Activated naive CD4-positive, alpha-beta T cell treated with anti-CD3 and anti-CD28 coated beads, Interleukin-2, amount 50 U/mL, for 24 hours (primary cell): ENCODE measurements around the gene ABCF2.
A peak's percentile ranks its signal among the peaks of the same experiment; 100 is the strongest.

ENCODE experiments used
- H3K27ac Mint-ChIP-seq: one replicate; pipeline ENCODE4 v1.8.0; 2021; ENCODE audit warnings: mild to moderate bottlenecking, mixed read lengths
- H3K27me3 Mint-ChIP-seq: one replicate; pipeline ENCODE4 v1.8.0; 2021; ENCODE audit warnings: mixed read lengths
- H3K36me3 Mint-ChIP-seq: one replicate; pipeline ENCODE4 v1.8.0; 2021; ENCODE audit warnings: mixed read lengths
- H3K4me1 Mint-ChIP-seq: one replicate; pipeline ENCODE4 v1.8.0; 2021; ENCODE audit warnings: mixed read lengths
- H3K4me3 Mint-ChIP-seq: one replicate; pipeline ENCODE4 v1.8.0; 2021; ENCODE audit warnings: mild to moderate bottlenecking, mixed read lengths
- H3K9me3 Mint-ChIP-seq: one replicate; pipeline ENCODE4 v1.8.0; 2021; ENCODE audit warnings: mixed read lengths

The ABCF2 gene

GRCh38 chr7:151257990-151258389, 31.0 kb upstream of the ABCF2 start:
- no peak overlapping the region for H3K27ac Mint-ChIP-seq
- H3K9me3 Mint-ChIP-seq = no peaks in the 10 kb centered on the region
- no peak overlapping the region for H3K4me3 Mint-ChIP-seq

GRCh38 chr7:151256410-151257045, 29.5 kb upstream of the ABCF2 start:
- Mint-ChIP-seq H3K4me1 (peaks cover 4% of the 10 kb centered on the region), H3K27ac (peak overlapping the region; percentile 14), H3K4me3 (no peak overlapping the region), H3K36me3 (no peaks in the 10 kb centered on the region), H3K9me3 (no peaks in the 10 kb centered on the region), H3K27me3 (peaks cover 19% of the 10 kb centered on the region)

More at GRCh38 chr7:151257990-151258389, 31.0 kb upstream of the ABCF2 start:
- H3K27me3 Mint-ChIP-seq = peaks cover 12% of the 10 kb centered on the region
- no peaks in the 10 kb centered on the region for H3K36me3 Mint-ChIP-seq
- H3K4me1 Mint-ChIP-seq = no peaks in the 10 kb centered on the region

GRCh38 chr7:151255390-151255789, 28.4 kb upstream of the ABCF2 start:
- peaks cover 14% of the 10 kb centered on the region for H3K4me1 Mint-ChIP-seq
- H3K27me3 Mint-ChIP-seq = peaks cover 28% of the 10 kb centered on the region
- no peak overlapping the region for H3K27ac Mint-ChIP-seq
- H3K4me3 Mint-ChIP-seq = no peak overlapping the region
- no peaks in the 10 kb centered on the region for H3K9me3 Mint-ChIP-seq
- no peaks in the 10 kb centered on the region for H3K36me3 Mint-ChIP-seq

GRCh38 chr7:151254851-151255250, 27.8 kb upstream of the ABCF2 start:
- peaks cover 32% of the 10 kb centered on the region for H3K27me3 Mint-ChIP-seq
- H3K27ac Mint-ChIP-seq = no peak overlapping the region
- H3K36me3 Mint-ChIP-seq = no peaks in the 10 kb centered on the region
- no peaks in the 10 kb centered on the region for H3K9me3 Mint-ChIP-seq
- H3K4me1 Mint-ChIP-seq = peaks cover 17% of the 10 kb centered on the region
- no peak overlapping the region for H3K4me3 Mint-ChIP-seq

GRCh38 chr7:151254316-151254715, 27.3 kb upstream of the ABCF2 start:
- H3K4me3 Mint-ChIP-seq = no peak overlapping the region
- H3K4me1 Mint-ChIP-seq = peaks cover 19% of the 10 kb centered on the region
- peaks cover 33% of the 10 kb centered on the region for H3K27me3 Mint-ChIP-seq
- H3K27ac Mint-ChIP-seq = no peak overlapping the region
- H3K9me3 Mint-ChIP-seq = no peaks in the 10 kb centered on the region
- H3K36me3 Mint-ChIP-seq = no peaks in the 10 kb centered on the region

- Mint-ChIP-seq H3K27ac (no peak overlapping the region), H3K27me3 (peaks cover 38% of the 10 kb centered on the region), H3K36me3 (no peaks in the 10 kb centered on the region), H3K4me1 (peaks cover 26% of the 10 kb centered on the region), H3K4me3 (no peak overlapping the region), H3K9me3 (no peaks in the 10 kb centered on the region)
Observed at GRCh38 chr7:151252961-151253711, 26.1 kb upstream of the ABCF2 start.

- Mint-ChIP-seq H3K9me3 (no peaks in the 10 kb centered on the region), H3K36me3 (no peaks in the 10 kb centered on the region), H3K27me3 (peaks cover 40% of the 10 kb centered on the region), H3K4me1 (peaks cover 31% of the 10 kb centered on the region), H3K27ac (no peak overlapping the region), H3K4me3 (peak overlapping the region; percentile 30)
Observed at GRCh38 chr7:151252561-151252835, 25.5 kb upstream of the ABCF2 start.

- Mint-ChIP-seq H3K27ac (no peak overlapping the region), H3K4me3 (peak overlapping the region; percentile 68)
Observed at GRCh38 chr7:151251689-151252560, 24.9 kb upstream of the ABCF2 start.

GRCh38 chr7:151251328-151251688, 24.3 kb upstream of the ABCF2 start:
- no peak overlapping the region for H3K27ac Mint-ChIP-seq
- H3K4me1 Mint-ChIP-seq = peaks cover 36% of the 10 kb centered on the region
- peaks cover 38% of the 10 kb centered on the region for H3K27me3 Mint-ChIP-seq
- peak overlapping the region; percentile 81 for H3K4me3 Mint-ChIP-seq
- H3K36me3 Mint-ChIP-seq = no peaks in the 10 kb centered on the region
- H3K9me3 Mint-ChIP-seq = no peaks in the 10 kb centered on the region

More at GRCh38 chr7:151251689-151252560, 24.9 kb upstream of the ABCF2 start:
- H3K36me3 Mint-ChIP-seq = no peaks in the 10 kb centered on the region
- H3K9me3 Mint-ChIP-seq = no peaks in the 10 kb centered on the region
- H3K4me1 Mint-ChIP-seq = peaks cover 35% of the 10 kb centered on the region
- H3K27me3 Mint-ChIP-seq = peaks cover 40% of the 10 kb centered on the region

GRCh38 chr7:151250181-151251132, 23.5 kb upstream of the ABCF2 start:
- Mint-ChIP-seq H3K4me3 (peak overlapping the region; percentile 81), H3K27ac (no peak overlapping the region), H3K27me3 (peaks cover 36% of the 10 kb centered on the region), H3K9me3 (no peaks in the 10 kb centered on the region), H3K4me1 (peaks cover 41% of the 10 kb centered on the region), H3K36me3 (no peaks in the 10 kb centered on the region)

- peaks cover 34% of the 10 kb centered on the region for H3K27me3 Mint-ChIP-seq
- H3K27ac Mint-ChIP-seq = peak overlapping the region; percentile 23
- peaks cover 44% of the 10 kb centered on the region for H3K4me1 Mint-ChIP-seq
- H3K9me3 Mint-ChIP-seq = no peaks in the 10 kb centered on the region
- peak overlapping the region; percentile 81 for H3K4me3 Mint-ChIP-seq
- no peaks in the 10 kb centered on the region for H3K36me3 Mint-ChIP-seq
Observed at GRCh38 chr7:151249732-151250072, 22.7 kb upstream of the ABCF2 start.

GRCh38 chr7:151249034-151249731, 22.2 kb upstream of the ABCF2 start:
- H3K4me1 Mint-ChIP-seq = peaks cover 49% of the 10 kb centered on the region
- no peaks in the 10 kb centered on the region for H3K36me3 Mint-ChIP-seq
- H3K27me3 Mint-ChIP-seq = peaks cover 31% of the 10 kb centered on the region
- H3K4me3 Mint-ChIP-seq = peak overlapping the region; percentile 66
- peak overlapping the region; percentile 23 for H3K27ac Mint-ChIP-seq
- no peaks in the 10 kb centered on the region for H3K9me3 Mint-ChIP-seq

- peaks cover 29% of the 10 kb centered on the region for H3K27me3 Mint-ChIP-seq
- H3K4me3 Mint-ChIP-seq = peak within 1 kb of the TSS; percentile 90
- H3K36me3 Mint-ChIP-seq = no peaks in the 10 kb centered on the region
- no peaks in the 10 kb centered on the region for H3K9me3 Mint-ChIP-seq
- peak within 1 kb of the TSS; percentile 23 for H3K27ac Mint-ChIP-seq
- peaks cover 56% of the 10 kb centered on the region for H3K4me1 Mint-ChIP-seq
Observed at GRCh38 chr7:151248346-151249033, 21.5 kb upstream of the ABCF2 start, which contains the start of gene SMARCD3. SMARCD3 (minus strand) TSS chr7:151248694; CDS start chr7:151248562, 132 bp downstream.
